Thoracic aorta (tissue), 2 donors: ENCODE data around the gene PDE7B. TPM values are rescaled to one million over a fixed set of nuclear protein-coding genes. Genes with fewer than 3 reads are reported as not detected.

Experiments used
- ATAC-seq: fragments of 150-250 bp; one replicate; pipeline ENCODE4 v1.8.0; 2017; ENCODE audit warnings: low read depth; ENCODE audit not compliant: insufficient number of reproducible peaks, low FRiP score
- DNase-seq: peaks from one replicate; pipeline ENCODE4 v3.0.0-alpha.2; 2020; ENCODE audit warnings: low spot score
- H3K27ac ChIP-seq, 2 donors: fragments of 200-600 bp; sonication (generic); 1 replicate in 1 of 2; 2 replicates in 1 of 2; pipeline ENCODE4 v1.5.1; 2016; ENCODE audit warnings: mild to moderate bottlenecking in 2 of 2, moderate library complexity in 2 of 2
- H3K27me3 ChIP-seq: fragments of 200-600 bp; sonication (generic); replicated peaks from 2 replicates; pipeline ENCODE4 v1.6.0; 2016; ENCODE audit warnings: mild to moderate bottlenecking; ENCODE audit not compliant: insufficient read depth
- H3K36me3 ChIP-seq: fragments of 200-600 bp; sonication (generic); one replicate; pipeline ENCODE4 v1.5.1; 2016
- H3K4me1 ChIP-seq, 2 donors: fragments of 200-600 bp; sonication (generic); 1 replicate in 1 of 2; 2 replicates in 1 of 2; pipeline versions ENCODE4 v1.5.1 to v1.6.0; 2016; ENCODE audit warnings: low read depth in 2 of 2, mild to moderate bottlenecking in 1 of 2; ENCODE audit not compliant: control insufficient read depth in 1 of 2
- H3K4me3 ChIP-seq: fragments of 200-600 bp; sonication (generic); 2 replicates; pipeline ENCODE4 v1.5.1; 2016; ENCODE audit warnings: mild to moderate bottlenecking
- H3K9me3 ChIP-seq: fragments of 200-600 bp; sonication (generic); 2 replicates; pipeline ENCODE4 v1.5.1; 2016
- CTCF ChIP-seq: fragments of 200-600 bp; sonication (generic); IDR thresholded peaks from one replicate; pipeline ENCODE4 v1.5.1; 2019; ENCODE audit warnings: antibody characterized with exemption
- total RNA-seq, 2 donors: library from RNA; depleted of rRNA; stranded (reverse); fragments of >200 nt; gene quantifications; one replicate each; pipeline versions ENCODE4 v1.1.0 to v1.2.3, GENCODE V29; 2016

The PDE7B gene
- total RNA-seq, 2 donors from 2014 or later = 2.6 to 13.2 TPM

GRCh38 chr6:135940616-135941167 lies 89.2 kb downstream of the PDE7B start:
- H3K4me1 ChIP-seq = peaks cover 7 to 31% of the 10 kb centered on the region in 2 donors
- H3K4me3 ChIP-seq = no peak overlapping the region
- no peak for TF ChIP-seq CTCF
- ATAC-seq (no peak), DNase-seq (no peak)
- no peaks in the 10 kb centered on the region for H3K27me3 ChIP-seq
- no peaks in the 10 kb centered on the region for H3K9me3 ChIP-seq
- H3K36me3 ChIP-seq = no peaks in the 10 kb centered on the region
- no peak overlapping the region for H3K27ac ChIP-seq

- no peak for TF ChIP-seq CTCF
- ATAC-seq (no peak), DNase-seq (no peak)
- Histone ChIP-seq H3K4me3 (no peak overlapping the region), H3K27ac (no peak overlapping the region), H3K36me3 (no peaks in the 10 kb centered on the region), H3K27me3 (no peaks in the 10 kb centered on the region), H3K4me1 (peaks cover 3 to 24% of the 10 kb centered on the region in 2 donors), H3K9me3 (no peaks in the 10 kb centered on the region)
These were observed 89.9 kb downstream of the PDE7B start for GRCh38 chr6:135941275-135942025.

GRCh38 chr6:135944120-135944519 lies 92.6 kb downstream of the PDE7B start:
- DNase-seq = no peak
- Histone ChIP-seq H3K4me1 (peaks cover 3 to 6% of the 10 kb centered on the region in 2 donors), H3K27ac (no peak overlapping the region), H3K4me3 (no peak overlapping the region), H3K9me3 (no peaks in the 10 kb centered on the region), H3K36me3 (no peaks in the 10 kb centered on the region), H3K27me3 (no peaks in the 10 kb centered on the region)
- TF ChIP-seq CTCF = no peak
- ATAC-seq = no peak

- no peaks in the 10 kb centered on the region for H3K4me1 ChIP-seq
- no peak for DNase-seq
- ATAC-seq = no peak
- no peaks in the 10 kb centered on the region for H3K27me3 ChIP-seq
- TF ChIP-seq CTCF = no peak
- no peak overlapping the region for H3K4me3 ChIP-seq
- no peaks in the 10 kb centered on the region for H3K36me3 ChIP-seq
- no peaks in the 10 kb centered on the region for H3K9me3 ChIP-seq
- no peak overlapping the region for H3K27ac ChIP-seq
These were observed 95.2 kb downstream of the PDE7B start for GRCh38 chr6:135946674-135947073.

GRCh38 chr6:135950669-135951068 lies 99.2 kb downstream of the PDE7B start:
- no peaks in the 10 kb centered on the region for H3K36me3 ChIP-seq
- DNase-seq = no peak
- H3K27me3 ChIP-seq = no peaks in the 10 kb centered on the region
- ATAC-seq = no peak
- no peaks in the 10 kb centered on the region for H3K9me3 ChIP-seq
- no peaks in the 10 kb centered on the region for H3K4me1 ChIP-seq
- H3K4me3 ChIP-seq = no peak overlapping the region
- no peak overlapping the region for H3K27ac ChIP-seq
- no peak for TF ChIP-seq CTCF
